Esophagus muscularis mucosa (tissue), 3 donors: ENCODE results near the gene COPS6.

Experiments used
- POLR2A ChIP-seq: fragments of 450-650 bp; IDR thresholded peaks from one replicate; pipeline ENCODE4 v1.6.1; 2017; ENCODE audit warnings: antibody characterized with exemption, moderate library complexity, mild to moderate bottlenecking, low read depth
- POLR2AphosphoS5 ChIP-seq, 2 donors: sonication (generic); formaldehyde crosslinking; IDR thresholded peaks; one replicate each; pipeline ENCODE4 v1.6.1; 2017; ENCODE audit warnings: antibody characterized with exemption in 2 of 2
- TF ChIP-seq, protein P1 (sequence below), 3 experiments: fragments of 200-600 bp in 2 of 3; fragments of 450-650 bp in 1 of 3; sonication (generic) in 2 of 3; IDR thresholded peaks; one replicate each; pipeline ENCODE4 v1.5.1; 2017 to 2019; ENCODE audit warnings: antibody characterized with exemption in 3 of 3, mild to moderate bottlenecking in 2 of 3, moderate library complexity in 1 of 3

DNA sequence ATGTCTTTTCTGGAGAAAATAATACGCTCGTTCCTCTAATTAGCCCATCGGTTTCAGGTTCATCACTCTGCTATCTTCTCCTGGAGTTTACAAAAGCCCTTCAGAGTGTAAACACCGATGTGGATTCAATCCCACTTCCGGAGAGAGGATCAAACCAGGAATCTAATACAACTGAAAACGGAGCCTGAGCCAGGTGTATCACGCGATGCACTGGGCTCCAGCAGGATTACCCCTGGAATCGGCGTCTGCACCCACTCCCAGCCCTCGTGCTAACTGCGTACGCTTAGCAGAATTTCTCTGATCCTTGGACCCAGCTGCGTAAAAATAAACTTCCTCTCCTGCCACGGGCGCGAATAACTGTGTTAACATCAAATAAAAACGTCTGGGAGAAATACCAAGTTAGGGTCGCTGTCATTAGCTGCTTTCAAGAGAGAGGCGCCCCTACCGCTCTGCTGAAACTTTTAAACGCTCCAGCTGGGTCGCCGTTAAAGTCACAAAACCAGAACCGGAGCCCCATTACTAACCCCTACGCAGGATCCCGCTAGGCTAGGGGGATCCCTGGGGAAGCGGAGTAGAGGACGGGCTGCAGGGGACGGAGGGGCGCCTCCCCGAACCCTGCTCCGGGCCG is 7.7 kb upstream of the COPS6 start:
- TF ChIP-seq, protein P1, sequence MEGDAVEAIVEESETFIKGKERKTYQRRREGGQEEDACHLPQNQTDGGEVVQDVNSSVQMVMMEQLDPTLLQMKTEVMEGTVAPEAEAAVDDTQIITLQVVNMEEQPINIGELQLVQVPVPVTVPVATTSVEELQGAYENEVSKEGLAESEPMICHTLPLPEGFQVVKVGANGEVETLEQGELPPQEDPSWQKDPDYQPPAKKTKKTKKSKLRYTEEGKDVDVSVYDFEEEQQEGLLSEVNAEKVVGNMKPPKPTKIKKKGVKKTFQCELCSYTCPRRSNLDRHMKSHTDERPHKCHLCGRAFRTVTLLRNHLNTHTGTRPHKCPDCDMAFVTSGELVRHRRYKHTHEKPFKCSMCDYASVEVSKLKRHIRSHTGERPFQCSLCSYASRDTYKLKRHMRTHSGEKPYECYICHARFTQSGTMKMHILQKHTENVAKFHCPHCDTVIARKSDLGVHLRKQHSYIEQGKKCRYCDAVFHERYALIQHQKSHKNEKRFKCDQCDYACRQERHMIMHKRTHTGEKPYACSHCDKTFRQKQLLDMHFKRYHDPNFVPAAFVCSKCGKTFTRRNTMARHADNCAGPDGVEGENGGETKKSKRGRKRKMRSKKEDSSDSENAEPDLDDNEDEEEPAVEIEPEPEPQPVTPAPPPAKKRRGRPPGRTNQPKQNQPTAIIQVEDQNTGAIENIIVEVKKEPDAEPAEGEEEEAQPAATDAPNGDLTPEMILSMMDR (IDR thresholded peaks at IDR 0.05) = no peak
- no peak for TF ChIP-seq POLR2A
- TF ChIP-seq POLR2AphosphoS5 (IDR thresholded peaks at IDR 0.05) = no peak
